Measurements from ENCODE around the gene TBCC. TPM values are rescaled to one million over a fixed set of nuclear protein-coding genes. Genes with fewer than 3 reads are reported as not detected.
"Not testable (repeated sequence)": the region's sequence is repeated elsewhere in the genome, so short reads cannot be mapped to it uniquely, and the experiment has no call there.

The TBCC gene
- total RNA-seq, 1 experiment from 2014 or later: 51.0 TPM

DNA sequence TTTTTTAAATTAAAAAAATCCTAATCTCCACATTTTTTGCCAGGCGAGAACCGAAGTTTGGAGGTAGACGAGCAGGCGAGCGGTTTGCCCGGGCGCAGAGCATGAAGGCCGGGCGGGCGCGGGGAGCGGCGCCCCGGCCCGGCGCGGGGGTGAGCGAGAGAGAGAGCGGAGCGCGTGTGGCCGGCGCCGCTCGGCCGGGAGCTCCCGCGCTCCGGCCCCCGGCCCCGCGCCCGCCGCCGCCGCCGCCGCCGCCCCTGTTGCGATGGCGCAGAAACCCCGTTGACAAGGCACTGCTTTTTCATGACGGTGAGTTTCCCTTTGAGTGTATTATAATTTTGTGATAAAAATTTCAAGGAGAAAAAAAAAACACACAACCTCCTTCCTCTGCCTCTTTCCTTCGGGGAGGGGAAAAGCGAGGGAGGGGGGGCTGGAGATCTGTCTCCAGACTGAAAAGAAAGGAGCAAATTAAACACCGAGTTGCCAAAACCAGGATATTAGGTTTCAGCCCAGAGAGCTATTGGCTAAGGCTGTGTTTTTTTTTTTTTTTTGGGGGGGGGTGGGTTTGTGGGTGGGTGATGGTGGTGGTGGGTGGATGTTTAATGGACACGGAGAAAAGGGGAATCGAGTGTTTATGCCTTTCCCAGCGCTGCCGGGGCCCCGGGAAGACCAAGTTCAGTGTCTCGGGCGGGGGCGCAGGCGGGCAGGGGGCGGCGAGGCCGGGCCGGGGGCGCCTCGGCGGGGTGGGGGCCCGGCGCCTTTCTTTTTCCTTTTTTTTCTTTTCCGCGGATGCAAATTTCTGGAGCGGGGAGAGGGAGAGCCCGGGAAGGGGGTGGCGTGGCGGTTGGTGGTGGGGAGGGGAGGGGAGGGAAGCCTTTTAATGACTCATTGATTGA lies 36.1 kb upstream of the TBCC start, which contains the start of gene BICRAL:
Gene BICRAL, plus strand, starts transcription at position 257 of the 893 bp plus-strand sequence. CDS start 39,971 bp downstream, outside the sequence.
- Histone ChIP-seq H3K27me3 (replicated peaks) (no peaks in the 10 kb centered on the region), H3K27ac (peak within 1 kb of the TSS; percentile 100), H3K36me3 (peaks cover 29% of the 10 kb centered on the region), H3K4me3 (peak within 1 kb of the TSS; percentile 99), H3K9me3 (replicated peaks) (peaks cover 4% of the 10 kb centered on the region; the same call in 1 of the 2 replicates), H3K4me1 (replicated peaks) (peaks cover 37% of the 10 kb centered on the region)
- DNase-seq (ENCODE audit: low read depth in 1 of 2, low spot score in 2 of 2): peak; percentile 58 to 86

DNA sequence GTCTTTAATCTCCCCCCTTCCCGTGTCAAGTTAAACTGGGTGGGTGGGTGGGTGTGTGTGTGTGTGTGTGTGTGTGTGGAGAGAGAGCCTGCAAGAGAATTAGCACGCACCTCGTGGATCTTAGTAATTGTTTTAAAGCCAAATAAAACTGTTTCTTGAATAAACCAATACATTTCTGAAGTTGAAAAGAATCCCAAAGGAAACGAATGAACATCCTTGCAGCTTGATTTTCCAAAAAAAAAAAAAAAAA lies 35.6 kb upstream of the TBCC start:
- Histone ChIP-seq H3K36me3 (peaks cover 29% of the 10 kb centered on the region), H3K27me3 (replicated peaks) (no peaks in the 10 kb centered on the region), H3K27ac (peak overlapping the region; percentile 100), H3K4me3 (peak overlapping the region; percentile 99), H3K4me1 (replicated peaks) (peaks cover 40% of the 10 kb centered on the region), H3K9me3 (replicated peaks) (peaks cover 4% of the 10 kb centered on the region; the same call in 1 of the 2 replicates)
- DNase-seq (ENCODE audit: low read depth in 1 of 2, low spot score in 2 of 2): no peak

DNA sequence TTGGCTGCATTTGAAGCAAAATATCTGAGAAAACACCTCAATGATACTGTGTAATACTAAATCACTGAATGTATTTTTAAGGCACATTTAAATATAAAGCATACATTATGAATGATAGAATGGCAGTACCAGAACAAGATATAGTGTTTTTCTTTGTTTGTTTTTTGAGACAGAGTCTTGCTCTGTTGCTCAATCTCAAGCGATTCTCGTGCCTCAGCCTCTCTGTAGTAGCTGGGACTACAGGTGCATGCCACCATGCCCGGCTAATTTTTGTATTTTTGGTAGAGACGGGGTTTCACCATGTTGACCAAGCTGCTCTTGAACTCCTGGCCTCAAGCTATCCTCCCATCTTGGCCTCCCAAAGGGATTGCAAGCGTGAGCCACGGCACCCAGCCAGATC lies 33.6 kb upstream of the TBCC start:
- peaks cover 4% of the 10 kb centered on the region; the same call in 1 of the 2 replicates for H3K9me3 ChIP-seq (replicated peaks)
- H3K27me3 ChIP-seq (replicated peaks): no peaks in the 10 kb centered on the region
- peaks cover 14% of the 10 kb centered on the region for H3K36me3 ChIP-seq
- no peak overlapping the region for H3K27ac ChIP-seq
- H3K4me1 ChIP-seq (replicated peaks): peaks cover 27% of the 10 kb centered on the region
- no peak overlapping the region for H3K4me3 ChIP-seq
- no peak for DNase-seq (ENCODE audit: low read depth in 1 of 2, low spot score in 2 of 2)

DNA sequence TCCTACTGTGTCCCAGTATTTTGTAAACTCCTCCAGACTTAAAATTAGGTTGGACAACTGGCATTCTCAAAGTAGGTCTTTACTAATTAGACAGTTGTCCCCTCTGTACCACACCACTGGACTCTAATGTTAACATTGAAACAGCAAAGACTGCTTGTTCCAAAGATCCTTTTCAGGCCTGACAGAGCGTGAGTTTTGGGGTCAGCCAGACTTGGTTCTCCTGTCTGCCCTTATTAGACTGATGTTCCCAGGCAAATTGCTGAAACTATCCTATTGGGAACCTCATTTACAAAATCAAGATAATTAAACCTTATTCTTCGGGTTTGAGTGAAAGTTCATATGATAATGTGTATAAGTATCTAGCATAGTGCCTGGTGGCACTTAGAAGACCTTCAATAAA lies 32.2 kb upstream of the TBCC start:
- Histone ChIP-seq H3K36me3 (peaks cover 3% of the 10 kb centered on the region), H3K9me3 (replicated peaks) (peaks cover 2% of the 10 kb centered on the region), H3K4me3 (no peak overlapping the region), H3K27ac (no peak overlapping the region), H3K4me1 (replicated peaks) (peaks cover 23% of the 10 kb centered on the region), H3K27me3 (replicated peaks) (no peaks in the 10 kb centered on the region)
- no peak for DNase-seq (ENCODE audit: low read depth in 1 of 2, low spot score in 2 of 2)

DNA sequence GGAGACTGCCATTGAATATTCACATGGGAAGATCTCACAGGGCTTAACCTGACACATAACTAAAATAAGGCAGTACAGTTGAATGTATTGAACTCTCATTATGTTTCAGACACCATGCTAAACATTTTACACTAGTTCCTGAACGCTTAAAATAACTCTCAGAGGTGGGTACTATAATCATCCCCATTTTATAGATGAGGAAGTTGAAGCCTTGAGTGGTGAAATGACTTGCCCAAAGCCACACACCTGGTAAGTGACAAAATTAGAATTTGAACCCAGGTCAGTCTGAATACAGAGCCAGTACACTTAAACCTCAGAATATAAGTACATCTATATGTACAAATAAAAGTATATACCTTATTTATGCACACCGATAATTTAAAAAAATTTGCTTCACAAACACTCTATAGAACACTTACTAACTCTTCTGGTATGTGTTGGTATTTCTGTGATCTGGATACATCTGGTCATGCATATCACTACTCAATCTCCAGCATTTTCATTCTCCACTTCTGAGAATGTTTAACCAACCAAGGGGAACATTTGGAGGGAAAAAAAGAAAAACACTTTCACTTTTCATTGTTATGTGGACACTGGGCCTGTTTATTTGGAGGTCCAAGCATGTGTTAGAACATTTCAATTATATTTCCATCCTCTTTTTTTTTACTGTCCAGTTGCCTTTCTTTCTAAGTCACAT lies 31.4 kb upstream of the TBCC start:
- Histone ChIP-seq H3K36me3 (no peaks in the 10 kb centered on the region), H3K4me1 (replicated peaks) (peaks cover 23% of the 10 kb centered on the region), H3K4me3 (no peak overlapping the region), H3K9me3 (replicated peaks) (no peaks in the 10 kb centered on the region; the same call in 1 of the 2 replicates), H3K27ac (peak overlapping the region; percentile 2; the same call in 1 of the 2 replicates), H3K27me3 (replicated peaks) (no peaks in the 10 kb centered on the region)
- DNase-seq (ENCODE audit: low read depth in 1 of 2, low spot score in 2 of 2): peak in 1 of 2 experiments; percentile 50

DNA sequence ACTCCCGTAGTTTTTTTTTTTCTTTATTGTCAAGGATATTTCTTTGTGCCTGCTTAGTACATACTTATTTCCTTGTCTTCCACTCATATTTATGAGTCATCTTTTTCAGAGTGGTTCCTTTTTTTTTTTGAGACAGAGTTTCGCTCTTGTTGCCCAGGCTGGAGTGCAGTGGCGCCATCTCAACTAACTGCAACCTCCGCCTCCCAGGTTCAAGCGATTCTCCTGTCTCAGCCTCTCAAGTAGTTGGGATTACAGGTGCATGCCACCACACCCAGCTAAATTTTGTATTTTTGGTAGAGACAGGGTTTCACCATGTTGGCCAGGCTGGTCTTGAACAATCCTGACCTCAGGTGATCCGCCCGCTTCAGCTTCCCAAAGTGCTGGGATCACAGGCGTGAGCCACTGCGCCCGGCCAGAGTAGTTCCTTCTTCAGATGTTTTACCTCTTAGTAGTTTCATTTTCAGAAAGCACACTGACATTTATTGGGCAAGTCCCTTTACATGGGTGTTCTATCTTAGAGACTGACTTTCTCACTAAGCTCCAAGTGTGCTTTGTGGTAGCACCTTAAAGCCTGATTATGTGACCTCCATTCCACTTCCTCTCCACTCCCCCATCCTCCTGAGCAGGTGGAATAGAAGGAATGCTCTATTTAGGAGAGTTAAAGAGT lies 29.1 kb upstream of the TBCC start:
- H3K36me3 ChIP-seq; DNase-seq (ENCODE audit: low read depth in 1 of 2, low spot score in 2 of 2); H3K9me3 ChIP-seq (replicated peaks); H3K4me3 ChIP-seq; H3K27ac ChIP-seq; H3K27me3 ChIP-seq (replicated peaks): not testable (repeated sequence)
- peaks cover 15% of the 10 kb centered on the region for H3K4me1 ChIP-seq (replicated peaks)

DNA sequence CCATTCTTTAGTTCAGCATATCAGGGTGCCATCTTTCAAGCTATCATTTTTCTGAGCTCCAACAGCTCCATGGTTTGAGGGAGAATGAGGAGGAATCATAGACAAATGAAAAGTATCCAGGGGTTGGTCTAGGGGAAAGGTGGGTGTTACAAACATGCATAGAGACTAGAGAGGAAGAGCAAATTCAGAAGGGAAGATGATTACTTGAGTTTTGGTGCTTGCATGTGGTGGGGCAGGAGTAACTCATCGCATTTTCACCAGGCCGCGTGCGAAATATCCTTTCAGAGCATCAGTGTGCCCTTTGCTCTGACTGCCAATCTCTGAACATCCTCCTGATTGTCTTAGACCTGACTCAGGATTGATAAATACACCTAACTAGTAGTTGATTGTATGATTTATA lies 28.3 kb upstream of the TBCC start:
- no peak for DNase-seq (ENCODE audit: low read depth in 1 of 2, low spot score in 2 of 2)
- H3K4me1 ChIP-seq (replicated peaks): peaks cover 15% of the 10 kb centered on the region
- H3K4me3 ChIP-seq: no peak overlapping the region
- H3K9me3 ChIP-seq (replicated peaks): no peaks in the 10 kb centered on the region; the same call in 1 of the 2 replicates
- no peak overlapping the region for H3K27ac ChIP-seq
- H3K36me3 ChIP-seq: no peaks in the 10 kb centered on the region
- H3K27me3 ChIP-seq (replicated peaks): no peaks in the 10 kb centered on the region

DNA sequence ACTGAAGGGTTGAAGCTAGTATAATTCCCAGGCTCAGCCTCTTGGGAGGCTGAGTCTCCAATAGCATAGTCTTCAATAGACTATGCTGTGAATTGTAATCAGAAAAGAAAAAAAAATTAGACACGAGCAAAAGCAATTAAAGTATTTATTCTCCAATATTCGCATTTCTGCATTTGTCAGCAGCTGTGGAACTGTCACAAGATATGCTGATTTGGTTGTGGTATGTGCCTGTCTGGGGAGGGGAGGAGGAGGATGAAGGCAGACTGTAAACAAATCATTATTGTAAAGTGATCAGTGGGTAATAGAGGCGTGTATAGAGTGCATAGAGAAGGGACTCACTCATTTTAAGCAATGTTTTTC lies 25.8 kb upstream of the TBCC start:
- peaks cover 4% of the 10 kb centered on the region for H3K4me1 ChIP-seq (replicated peaks)
- no peaks in the 10 kb centered on the region; the same call in 1 of the 2 replicates for H3K9me3 ChIP-seq (replicated peaks)
- no peaks in the 10 kb centered on the region for H3K27me3 ChIP-seq (replicated peaks)
- H3K36me3 ChIP-seq: no peaks in the 10 kb centered on the region
- H3K4me3 ChIP-seq: no peak overlapping the region
- DNase-seq (ENCODE audit: low read depth in 1 of 2, low spot score in 2 of 2): no peak
- H3K27ac ChIP-seq: no peak overlapping the region

DNA sequence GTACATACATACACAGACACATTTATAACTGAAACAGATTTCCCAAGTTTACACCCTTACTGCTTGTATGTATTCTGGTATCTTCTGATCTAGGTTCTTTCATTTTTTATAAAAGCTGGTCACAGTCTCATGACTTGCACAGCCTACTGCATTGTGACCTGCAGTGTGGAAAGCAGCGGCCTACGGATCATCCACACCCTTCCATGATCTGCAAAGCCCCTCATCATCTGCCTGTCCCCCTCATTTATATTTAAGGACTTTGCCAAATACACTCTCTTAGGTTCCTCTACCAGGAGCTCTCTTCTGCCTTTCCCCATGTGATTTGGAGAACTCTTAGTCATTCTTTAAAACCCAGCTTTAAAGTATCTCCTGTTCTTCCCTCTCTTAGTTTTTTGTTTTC lies 23.9 kb upstream of the TBCC start:
- Histone ChIP-seq H3K27ac (no peak overlapping the region), H3K4me1 (replicated peaks) (peaks cover 18% of the 10 kb centered on the region), H3K9me3 (replicated peaks) (no peaks in the 10 kb centered on the region; the same call in 1 of the 2 replicates), H3K27me3 (replicated peaks) (no peaks in the 10 kb centered on the region), H3K36me3 (no peaks in the 10 kb centered on the region), H3K4me3 (no peak overlapping the region)
- DNase-seq (ENCODE audit: low read depth in 1 of 2, low spot score in 2 of 2): no peak

DNA sequence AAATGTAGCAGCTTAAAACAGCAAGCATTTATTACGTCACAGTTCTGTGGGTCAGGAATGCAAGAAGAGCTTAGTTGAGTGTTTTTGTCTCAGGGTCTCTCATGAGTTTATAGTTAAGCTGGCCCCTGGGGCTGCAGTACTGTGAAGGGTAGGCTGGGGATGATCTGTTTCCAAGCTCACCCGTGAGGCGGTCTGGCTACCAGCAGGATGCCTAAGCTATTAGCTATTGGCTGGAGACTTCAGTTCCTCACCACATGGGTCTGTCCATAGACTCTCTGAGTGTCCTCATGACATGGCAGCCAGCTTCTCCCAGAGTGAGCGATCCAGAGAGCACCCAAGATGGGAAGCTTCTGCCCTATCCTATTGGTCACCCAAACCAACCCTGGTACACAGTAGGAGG lies 23.1 kb upstream of the TBCC start:
- Histone ChIP-seq H3K4me1 (replicated peaks) (peaks cover 18% of the 10 kb centered on the region), H3K36me3 (no peaks in the 10 kb centered on the region), H3K27me3 (replicated peaks) (no peaks in the 10 kb centered on the region), H3K4me3 (no peak overlapping the region), H3K9me3 (replicated peaks) (no peaks in the 10 kb centered on the region; the same call in 1 of the 2 replicates), H3K27ac (no peak overlapping the region)
- DNase-seq (ENCODE audit: low read depth in 1 of 2, low spot score in 2 of 2): no peak

DNA sequence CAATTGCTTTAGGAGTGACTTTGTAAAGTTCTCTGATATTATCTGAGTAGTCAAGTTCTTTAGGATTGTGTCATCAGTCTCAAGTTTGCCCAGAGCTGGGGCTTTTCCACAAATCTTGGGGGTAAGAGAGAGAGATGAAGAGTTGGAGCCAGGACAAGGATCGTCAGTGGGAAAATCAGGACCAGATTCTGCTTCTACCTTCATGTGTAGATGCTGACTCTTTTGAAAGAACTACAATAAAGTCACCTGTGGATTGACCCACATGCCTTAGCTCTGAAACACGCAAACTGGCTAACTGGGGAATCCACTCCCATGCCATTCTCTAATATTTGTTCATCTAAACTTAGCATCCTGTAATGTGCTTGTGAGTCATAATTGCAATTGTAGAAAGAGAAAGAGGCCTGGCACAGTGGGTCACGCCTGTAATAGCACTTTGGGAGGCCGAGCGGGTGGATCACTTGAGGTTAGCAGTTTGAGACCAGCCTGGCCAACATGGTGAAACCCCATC lies 20.3 kb upstream of the TBCC start:
- peak; percentile 73 to 81 for DNase-seq (ENCODE audit: low read depth in 1 of 2, low spot score in 2 of 2)
- peak overlapping the region; percentile 61 for H3K27ac ChIP-seq
- no peaks in the 10 kb centered on the region for H3K9me3 ChIP-seq (replicated peaks)
- no peak overlapping the region for H3K4me3 ChIP-seq
- H3K36me3 ChIP-seq: no peaks in the 10 kb centered on the region
- H3K27me3 ChIP-seq (replicated peaks): no peaks in the 10 kb centered on the region
- peaks cover 18% of the 10 kb centered on the region for H3K4me1 ChIP-seq (replicated peaks)

DNA sequence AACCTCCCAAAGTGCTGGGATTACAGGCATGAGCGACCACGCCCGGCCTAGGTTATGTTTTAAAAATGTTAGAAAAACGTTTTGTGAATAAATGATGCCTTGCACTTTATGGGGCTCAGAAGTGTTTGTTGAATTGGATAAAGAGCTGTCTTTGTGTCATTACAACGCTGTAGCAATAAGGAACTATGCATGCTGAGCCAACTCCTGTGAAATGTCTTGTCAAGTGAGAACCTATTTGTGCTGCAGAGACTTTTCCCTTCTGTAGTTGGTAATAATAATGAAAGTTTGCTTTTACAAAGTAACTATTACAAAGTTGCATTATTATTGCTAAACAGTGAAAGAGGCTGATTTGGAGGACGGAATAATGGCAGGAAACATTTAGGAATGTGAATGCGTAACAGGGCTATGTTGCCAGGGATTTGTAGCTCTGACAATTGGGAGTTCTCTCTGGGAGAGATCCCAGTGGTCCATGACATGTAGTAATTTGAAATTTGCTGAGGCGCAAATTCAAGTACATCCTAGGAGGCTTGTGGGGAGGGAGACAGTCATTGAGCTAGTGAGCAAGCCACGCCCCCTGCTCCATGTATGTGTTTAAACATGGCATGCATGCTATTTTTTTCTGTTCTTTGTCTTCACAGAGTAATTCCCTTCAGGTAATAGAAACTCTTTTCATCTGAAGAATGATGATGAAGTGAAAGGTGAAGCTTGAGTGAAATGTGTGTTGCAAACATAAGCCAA lies 19.2 kb upstream of the TBCC start:
- H3K9me3 ChIP-seq (replicated peaks): no peaks in the 10 kb centered on the region
- no peak overlapping the region for H3K27ac ChIP-seq
- peaks cover 18% of the 10 kb centered on the region for H3K4me1 ChIP-seq (replicated peaks)
- no peaks in the 10 kb centered on the region for H3K27me3 ChIP-seq (replicated peaks)
- H3K4me3 ChIP-seq: no peak overlapping the region
- no peak for DNase-seq (ENCODE audit: low read depth in 1 of 2, low spot score in 2 of 2)
- no peaks in the 10 kb centered on the region for H3K36me3 ChIP-seq

DNA sequence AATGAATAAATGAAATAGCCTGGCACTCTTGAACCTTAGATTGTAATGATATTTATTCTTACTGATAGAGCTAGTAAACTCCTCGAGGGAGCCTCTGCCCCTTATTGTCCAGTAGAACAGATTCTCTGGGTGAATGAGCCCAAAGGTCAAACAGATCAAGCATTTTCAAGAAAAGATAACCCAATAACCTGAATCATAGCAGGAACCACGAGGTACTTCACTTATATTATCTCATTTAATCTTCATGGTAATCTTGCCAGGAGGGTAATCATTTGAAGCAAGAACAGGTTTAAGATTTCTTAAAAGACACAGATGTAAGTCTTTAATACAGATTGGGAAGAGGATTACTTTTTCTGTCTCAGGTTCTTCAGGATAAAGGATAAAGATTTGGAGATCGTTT lies 17.0 kb upstream of the TBCC start:
- Histone ChIP-seq H3K27ac (no peak overlapping the region), H3K9me3 (replicated peaks) (no peaks in the 10 kb centered on the region), H3K4me1 (replicated peaks) (peaks cover 18% of the 10 kb centered on the region), H3K4me3 (no peak overlapping the region), H3K27me3 (replicated peaks) (no peaks in the 10 kb centered on the region), H3K36me3 (no peaks in the 10 kb centered on the region)
- no peak for DNase-seq (ENCODE audit: low read depth in 1 of 2, low spot score in 2 of 2)
